IPS-NIHi7 (cell line): Measurements from ENCODE around the gene CEP95.
A peak's percentile ranks its signal among the peaks of the same experiment; 100 is the strongest.

Experiments
- DNase-seq: peaks from one replicate; pipeline ENCODE4 v3.0.0; 2012; ENCODE audit warnings: mixed read lengths; ENCODE audit errors: extremely low spot score

Gene CEP95

DNA sequence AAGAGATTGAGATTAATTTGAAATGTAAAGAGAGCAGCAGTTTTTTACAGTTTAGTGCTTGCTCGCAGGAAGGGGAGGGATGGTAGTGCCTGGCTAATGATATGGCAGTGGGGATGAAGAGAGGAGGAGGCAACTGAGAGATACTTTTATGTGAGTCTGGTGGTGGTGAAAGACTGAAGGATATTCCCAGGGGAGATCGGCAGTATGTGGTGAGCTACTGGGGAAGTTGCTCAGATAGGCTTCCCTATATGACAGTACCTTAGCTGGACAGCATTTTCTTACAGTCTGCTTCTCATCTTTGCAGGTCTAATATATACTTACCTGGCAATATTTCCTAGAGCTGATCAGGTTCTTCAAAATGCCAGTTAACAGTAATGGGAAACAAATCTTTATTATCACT, 8.6 kb downstream of the CEP95 start:
- DNase-seq: no peak

GRCh38 chr17:64515829-64516228, 9.1 kb downstream of the CEP95 start:
- no peak for DNase-seq

DNA sequence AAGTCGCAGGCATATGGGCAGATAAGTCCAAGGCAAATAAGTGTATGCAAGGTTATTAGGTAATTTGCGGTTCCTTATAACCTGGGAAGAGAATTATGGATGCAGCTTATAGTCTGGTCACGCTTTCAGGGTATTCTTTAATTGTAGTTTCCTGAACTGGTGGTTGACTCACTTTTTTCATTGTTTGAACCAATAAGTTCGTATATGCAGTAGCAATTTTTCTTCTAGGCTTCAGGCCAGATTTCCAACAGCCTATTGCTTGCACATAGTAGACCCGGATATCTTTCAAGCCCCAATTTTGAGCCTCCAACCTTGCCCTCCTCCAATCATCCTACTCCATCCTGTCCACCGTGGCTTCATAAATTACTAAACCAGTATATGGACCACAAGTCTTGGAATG, 12.8 kb downstream of the CEP95 start:
- no peak for DNase-seq

GRCh38 chr17:64520359-64520758, 13.6 kb downstream of the CEP95 start:
- DNase-seq: no peak

GRCh38 chr17:64527914-64528313, 21.1 kb downstream of the CEP95 start:
- DNase-seq: no peak

GRCh38 chr17:64529221-64529620, 22.4 kb downstream of the CEP95 start:
- no peak for DNase-seq

DNA sequence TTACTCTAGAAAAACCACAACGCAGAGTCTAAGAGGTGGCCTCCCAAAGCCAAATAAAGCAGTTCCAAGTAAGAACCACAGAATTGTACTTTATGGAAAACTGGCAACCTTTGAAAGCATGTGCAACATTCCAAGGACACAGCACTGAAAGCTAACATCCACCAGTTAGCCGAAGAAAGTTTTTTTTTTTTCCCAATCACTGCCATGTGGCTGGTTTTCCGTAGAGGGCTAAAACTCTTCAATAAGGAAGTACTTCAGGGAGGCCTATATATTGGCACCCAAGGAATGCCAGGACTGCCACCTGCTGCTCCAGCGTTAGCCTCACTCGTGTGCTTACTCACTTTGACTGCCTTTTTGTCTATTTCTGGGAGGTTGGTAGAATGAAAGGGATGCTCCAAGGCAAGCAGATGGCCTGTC, 25.2 kb downstream of the CEP95 start:
- no peak for DNase-seq

- no peak for DNase-seq
Measured at GRCh38 chr17:64532409-64532808, 25.6 kb downstream of the CEP95 start.

GRCh38 chr17:64533784-64534183, 27.0 kb downstream of the CEP95 start:
- no peak for DNase-seq

DNA sequence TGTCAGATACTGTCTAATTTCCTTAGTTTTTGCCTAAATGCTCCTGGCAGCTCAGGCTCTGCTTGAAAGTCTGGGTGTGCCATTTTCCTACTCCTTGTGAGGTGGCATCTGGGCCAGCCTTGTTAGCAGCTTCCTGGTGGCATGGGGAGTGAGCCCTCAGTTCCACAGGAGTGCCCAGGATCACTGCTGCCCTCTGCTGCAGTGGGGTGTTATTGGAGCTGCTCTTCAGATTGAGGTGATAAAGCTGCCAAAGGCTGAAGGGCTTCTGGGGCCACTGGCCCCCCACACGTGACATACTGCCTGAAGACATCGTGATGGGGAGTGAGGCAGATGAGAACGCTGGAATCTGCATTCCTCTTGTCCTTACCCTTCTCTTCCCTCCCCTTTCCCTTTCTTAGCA, 27.4 kb downstream of the CEP95 start:
- DNase-seq: no peak

DNA sequence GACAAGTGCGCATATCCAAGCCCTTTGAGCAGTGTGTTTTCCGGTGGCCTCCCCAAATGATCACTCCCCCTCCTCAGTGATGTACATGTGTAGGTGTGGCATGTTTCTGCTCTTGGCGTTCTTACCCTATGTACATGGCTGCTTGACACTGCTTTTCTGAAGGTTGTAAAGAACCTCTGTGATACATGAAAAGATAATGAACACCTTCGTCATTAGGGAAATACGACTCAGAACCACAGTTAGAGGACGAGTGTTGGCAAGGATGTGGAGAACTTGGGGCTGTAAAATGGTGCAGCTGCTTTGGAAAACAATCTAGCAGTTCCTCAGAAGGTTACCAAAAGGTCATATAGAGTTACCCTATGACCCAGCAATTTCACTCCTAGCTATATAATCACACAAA, 28.6 kb downstream of the CEP95 start:
- DNase-seq: no peak

DNA sequence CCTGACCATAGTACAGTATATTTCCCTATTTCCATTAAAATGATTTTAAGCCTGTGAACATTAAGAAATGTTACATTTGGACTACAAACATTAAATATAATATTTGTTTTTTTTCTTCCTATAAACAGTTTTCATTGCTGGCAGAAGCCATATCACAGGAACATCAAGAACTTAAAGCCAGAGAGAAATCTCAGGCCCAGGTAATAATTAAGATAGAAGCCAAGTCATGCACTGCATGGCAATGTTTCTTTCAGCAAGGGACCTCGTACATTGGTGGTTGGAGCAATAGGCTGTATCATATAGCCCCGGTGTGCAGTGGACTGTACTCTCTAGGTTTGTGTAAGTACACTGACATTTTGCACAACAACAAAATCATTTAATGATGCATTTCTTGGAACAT, 30.1 kb downstream of the CEP95 start:
- DNase-seq: no peak

- no peak for DNase-seq
Measured at GRCh38 chr17:64537488-64537887, 30.7 kb downstream of the CEP95 start.

DNA sequence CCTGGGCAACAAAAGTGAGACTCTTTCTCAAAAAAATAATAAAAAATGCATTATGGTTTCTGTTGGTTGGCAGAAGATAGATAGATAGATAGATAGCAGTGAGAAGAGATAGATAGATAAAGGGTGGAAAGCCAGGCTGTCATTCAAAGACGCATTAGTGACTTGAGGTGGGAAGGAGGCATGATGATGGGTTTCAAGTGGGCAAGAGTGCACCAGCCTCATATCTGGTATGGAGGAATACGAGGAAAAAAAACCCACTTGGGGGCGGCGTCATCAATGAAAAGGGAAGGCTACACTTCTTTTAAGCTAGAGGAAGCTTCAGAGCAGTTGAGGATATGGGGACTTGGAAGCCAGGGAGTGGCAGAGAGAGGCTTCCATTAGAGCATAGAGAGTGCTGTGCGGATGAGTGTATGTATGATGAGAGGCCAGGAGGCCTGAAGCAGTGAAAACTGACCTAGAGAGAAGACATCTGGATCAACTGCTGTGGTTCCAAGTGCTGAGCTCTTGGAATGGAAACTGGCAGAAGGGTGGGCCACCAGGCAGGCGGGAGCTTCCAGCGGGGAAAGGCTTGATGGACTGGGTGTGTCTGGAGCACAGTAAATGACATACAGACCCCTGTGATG, 31.8 kb downstream of the CEP95 start:
- no peak for DNase-seq

- DNase-seq: no peak
Measured at GRCh38 chr17:64540118-64540776, 33.5 kb downstream of the CEP95 start.

- no peak for DNase-seq
Measured at GRCh38 chr17:64544742-64545141, 38.0 kb downstream of the CEP95 start.

DNA sequence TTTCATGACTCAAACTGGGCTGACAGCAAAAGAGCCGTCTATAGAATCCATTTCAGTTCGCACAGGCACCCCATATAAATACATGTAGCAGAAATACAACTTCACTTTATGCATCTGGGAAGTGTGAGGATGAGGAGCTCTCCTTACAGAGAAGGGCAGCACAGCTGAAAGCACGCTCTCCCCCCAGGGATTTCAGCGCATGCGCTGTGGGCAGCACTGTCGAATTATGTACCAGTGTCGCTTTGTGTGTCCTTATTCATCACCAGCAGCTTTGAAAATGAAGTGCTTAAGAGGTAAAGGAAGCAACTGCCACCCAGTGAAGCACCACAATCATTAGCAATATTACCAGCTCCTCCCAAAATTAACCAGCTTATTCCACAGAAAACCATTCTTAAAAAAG, 39.9 kb downstream of the CEP95 start:
- no peak for DNase-seq

DNA sequence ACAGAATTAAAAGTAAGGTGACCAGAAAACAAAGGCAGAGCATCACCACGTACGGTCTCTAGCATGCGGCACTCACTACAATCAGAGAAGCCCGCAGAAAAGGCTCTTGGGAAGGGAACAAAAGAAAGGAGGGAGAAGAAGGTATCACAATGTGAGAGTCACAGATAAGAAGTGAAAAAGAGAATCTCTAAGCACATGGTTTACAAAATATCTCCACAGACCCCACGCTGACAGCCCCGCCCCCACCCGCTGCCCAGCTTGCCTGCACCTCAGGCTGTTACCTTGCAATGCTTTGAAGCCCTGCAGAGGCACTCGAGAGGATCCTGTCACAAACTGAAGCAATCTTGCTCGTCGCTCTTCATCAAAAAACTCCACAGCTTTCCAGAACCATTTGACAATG, 40.5 kb downstream of the CEP95 start:
- DNase-seq: peak; percentile 62

GRCh38 chr17:64551461-64551860, 44.7 kb downstream of the CEP95 start:
- DNase-seq: no peak

- no peak for DNase-seq
Measured at GRCh38 chr17:64554028-64554637, 47.4 kb downstream of the CEP95 start.

DNA sequence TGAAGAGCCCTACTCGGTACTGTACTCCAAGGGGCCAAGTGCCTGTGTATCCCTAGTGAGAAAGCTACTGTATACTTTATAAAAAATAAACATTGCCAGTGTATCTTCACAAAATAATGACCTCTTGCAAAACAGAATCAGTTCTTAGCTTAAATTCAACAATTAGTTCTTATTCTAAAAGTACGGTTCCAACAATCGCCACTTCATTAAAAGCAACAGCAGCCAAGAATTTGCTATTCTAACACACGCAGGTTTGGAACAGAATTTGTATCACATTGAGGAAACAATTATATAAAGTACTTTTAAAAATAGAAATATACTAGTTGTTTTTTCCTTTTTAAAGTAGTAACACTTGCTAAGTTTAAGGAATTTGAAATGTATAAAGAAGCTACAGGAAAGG, 48.5 kb downstream of the CEP95 start:
- no peak for DNase-seq

DNA sequence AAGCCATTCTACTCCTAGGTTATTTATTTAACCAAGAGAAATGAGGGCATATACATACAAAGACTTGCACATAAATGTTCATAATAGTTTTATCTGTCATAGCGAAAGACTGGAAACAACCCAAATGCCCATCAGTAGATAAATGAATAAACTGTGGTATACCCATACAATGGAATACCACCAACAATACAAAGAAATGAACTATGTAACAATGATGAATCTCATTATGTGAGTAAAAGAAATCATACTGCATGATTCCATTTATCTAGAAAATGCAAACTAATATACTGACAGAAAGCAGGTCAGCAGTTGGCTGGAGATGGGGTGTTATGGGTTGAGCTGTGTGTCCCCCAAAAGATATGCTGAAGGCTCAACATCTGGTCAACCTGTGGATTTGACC, 57.3 kb downstream of the CEP95 start:
- no peak for DNase-seq

GRCh38 chr17:64565563-64565962, 58.8 kb downstream of the CEP95 start:
- no peak for DNase-seq
